ENCODE measurements around the gene VARS2. TPM values are rescaled to one million over a fixed set of nuclear protein-coding genes. Genes with fewer than 3 reads are reported as not detected.
A peak's percentile ranks its signal among the peaks of the same experiment; 100 is the strongest.

Gene VARS2
- total RNA-seq, 1 experiment from 2014 or later, result 68.2 TPM

DNA sequence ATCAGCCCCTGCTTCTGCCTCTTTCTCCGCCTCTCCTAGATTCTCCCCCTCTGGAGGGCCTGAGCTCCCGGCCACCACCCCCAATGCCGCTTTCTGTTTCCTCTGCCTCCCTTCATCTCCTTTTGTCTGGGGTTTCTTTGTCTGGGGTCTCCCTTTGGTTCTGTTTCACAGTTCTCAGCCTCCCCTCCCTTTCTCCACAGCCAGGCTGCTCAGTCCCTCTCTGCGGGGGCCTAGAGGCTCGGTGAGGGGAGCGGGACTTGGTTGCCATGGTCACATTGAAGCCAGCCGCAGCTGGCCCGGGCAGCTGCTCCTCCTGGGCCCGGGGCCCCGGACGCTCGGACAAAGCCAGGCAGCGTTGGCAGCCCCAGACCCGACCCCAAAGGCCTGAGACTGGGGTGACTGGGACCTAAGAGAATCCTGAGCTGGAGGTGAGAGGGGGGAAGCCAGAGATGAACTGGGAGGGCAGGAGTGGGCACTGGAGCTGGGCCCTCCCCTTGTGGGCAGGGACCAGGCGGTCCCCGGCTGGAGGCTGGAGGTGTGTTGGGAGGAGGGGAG is 33.3 kb upstream of the VARS2 start:
- H3K9ac ChIP-seq (ENCODE audit: extremely low read depth, insufficient read length, low read length), result no peak overlapping the region
- H3K14ac ChIP-seq (ENCODE audit: insufficient read depth, low read length), result 0 out of 2 replicates have a peak overlapping the region, but pooled peaks have one; percentile 9
- Mint-ChIP-seq H3K27me3 (ENCODE audit: low read depth) (no peaks in the 10 kb centered on the region), H3K4me3 (peak overlapping the region; percentile 72 to 92), H3K4me1 (peaks cover 68 to 73% of the 10 kb centered on the region in 2 experiments), H3K9me3 (peaks cover 0 to 2% of the 10 kb centered on the region in 2 experiments; a peak in 1 of 5 replicates), H3K36me3 (ENCODE audit: insufficient read depth in 1 of 3, low read depth in 3 of 3) (peaks cover 0 to 5% (median 2%) of the 10 kb centered on the region in 3 experiments; a peak in 5 of 7 replicates), H3K27ac (peak overlapping the region; percentile 59 to 98 (median 95))
- H3K56ac ChIP-seq (ENCODE audit: insufficient read length, low read depth, low read length), result no peak overlapping the region
- no peak overlapping the region for H2AFZ ChIP-seq (ENCODE audit: low read length)
- H2BK15ac ChIP-seq (ENCODE audit: low read depth, low read length), result no peak overlapping the region
- WGBS (ENCODE audit: extremely low coverage, insufficient read length, low lambda C conversion rate), result no CpG with 5 or more reads among the region's 16 CpGs
- H4K8ac ChIP-seq (replicated peaks; ENCODE audit: insufficient read length, low read depth, low read length), result no peak overlapping the region
- no peak overlapping the region for H4K91ac ChIP-seq (ENCODE audit: insufficient read length, low read depth, low read length)
- no peaks in the 10 kb centered on the region for H3K79me1 ChIP-seq (ENCODE audit: insufficient read depth, low read depth, low read length, poor library complexity, severe bottlenecking)
- H3K4ac ChIP-seq (ENCODE audit: low read depth, low read length), result no peak overlapping the region
- H2BK12ac ChIP-seq (ENCODE audit: insufficient read length, low read depth, low read length), result no peak overlapping the region
- H3K23ac ChIP-seq (ENCODE audit: insufficient read length, low read depth, low read length), result no peak overlapping the region
- H3T11ph ChIP-seq (ENCODE audit: low read length), result no peak overlapping the region
- no peaks in the 10 kb centered on the region for H4K20me1 ChIP-seq (ENCODE audit: control insufficient read depth, insufficient read depth, insufficient read length)
- H2BK20ac ChIP-seq (ENCODE audit: low read depth, low read length, poor library complexity, severe bottlenecking), result no peak overlapping the region
- H3K18ac ChIP-seq (ENCODE audit: insufficient read length, low read depth, low read length), result no peak overlapping the region
- H2AK5ac ChIP-seq (ENCODE audit: insufficient read length, low read length), result no peak overlapping the region
- no peak for TF ChIP-seq CTCF (conservative IDR thresholded peaks at IDR 0.05)
- peaks cover 7% of the 10 kb centered on the region; the same call in 1 of the 2 replicates for H3K79me2 ChIP-seq (ENCODE audit: insufficient read depth, low read length)
- H3K27me3 ChIP-seq (ENCODE audit: insufficient read depth, low read length), result no peaks in the 10 kb centered on the region
- peaks cover 9% of the 10 kb centered on the region; the same call in 1 of the 2 replicates for H3K4me1 ChIP-seq (ENCODE audit: insufficient read depth, low read length)
- peak overlapping the region; percentile 95 for H3K4me2 ChIP-seq (ENCODE audit: insufficient read depth, insufficient read length, low read length)
- no peaks in the 10 kb centered on the region for H3K9me3 ChIP-seq (ENCODE audit: control insufficient read depth, low read depth, low read length)
- H3K27ac ChIP-seq (ENCODE audit: insufficient read length, low read depth, low read length), result no peak overlapping the region
- H2BK120ac ChIP-seq (ENCODE audit: low read depth, low read length, poor library complexity, severe bottlenecking), result no peak overlapping the region
- peaks cover 34% of the 10 kb centered on the region for H3K23me2 ChIP-seq (ENCODE audit: insufficient read length, low read depth, low read length, poor library complexity, severe bottlenecking)
- peak; percentile 86 for DNase-seq
- no peak overlapping the region for H2BK5ac ChIP-seq (ENCODE audit: insufficient read length, low read length)
- H4K5ac ChIP-seq (ENCODE audit: insufficient read length, low read depth, low read length), result no peak overlapping the region
